Neural progenitor cell (in vitro differentiated cells): Measurements from ENCODE around the gene RNF144A. TPM values are rescaled to one million over a fixed set of nuclear protein-coding genes. Genes with fewer than 3 reads are reported as not detected.

Source experiments
- DNase-seq: peaks from one replicate; pipeline ENCODE4 v3.0.0-alpha.2; 2016; ENCODE audit warnings: low spot score
- H2AFZ ChIP-seq: fragments of 200-600 bp; sonication (generic); replicated peaks from 2 replicates; pipeline ENCODE4 v1.6.1; 2016; ENCODE audit warnings: antibody characterized with exemption
- H3F3A ChIP-seq: fragments of 200-600 bp; sonication (generic); 2 replicates; pipeline ENCODE4 v1.6.1; 2016; ENCODE audit warnings: antibody characterized with exemption, low read depth
- H3K27ac ChIP-seq: fragments of 200-600 bp; sonication (generic); 2 replicates; pipeline ENCODE4 v1.5.1; 2016; ENCODE audit warnings: mild to moderate bottlenecking
- H3K27me3 ChIP-seq: fragments of 200-600 bp; sonication (generic); 2 replicates; pipeline ENCODE4 v1.6.1; 2016; ENCODE audit warnings: mild to moderate bottlenecking, moderate library complexity
- H3K36me3 ChIP-seq: fragments of 200-600 bp; sonication (generic); 2 replicates; pipeline ENCODE4 v1.5.1; 2016
- H3K4me1 ChIP-seq: fragments of 200-600 bp; sonication (generic); 2 replicates; pipeline ENCODE4 v1.6.1; 2016; ENCODE audit warnings: mixed run types
- H3K4me2 ChIP-seq: fragments of 200-600 bp; sonication (generic); 2 replicates; pipeline ENCODE4 v1.6.1; 2016
- H3K4me3 ChIP-seq: fragments of 200-600 bp; sonication (generic); 2 replicates; pipeline ENCODE4 v1.5.1; 2016
- H3K79me2 ChIP-seq: fragments of 200-600 bp; sonication (generic); 2 replicates; pipeline ENCODE4 v1.6.1; 2016; ENCODE audit warnings: low read depth
- H3K9ac ChIP-seq: fragments of 200-600 bp; sonication (generic); 2 replicates; pipeline ENCODE4 v1.6.1; 2016
- H3K9me3 ChIP-seq: fragments of 200-600 bp; sonication (generic); 2 replicates; pipeline ENCODE4 v1.5.1; 2016; ENCODE audit warnings: low read depth
- H4K20me1 ChIP-seq: fragments of 200-600 bp; sonication (generic); 2 replicates; pipeline ENCODE4 v1.6.1; 2016; ENCODE audit warnings: low read depth
- H3K27ac Mint-ChIP-seq: 3 replicates; pipeline ENCODE4 v1.8.0; 2021; ENCODE audit warnings: mixed read lengths
- H3K27me3 Mint-ChIP-seq: 2 replicates; pipeline ENCODE4 v1.8.0; 2022; ENCODE audit warnings: low read depth, mild to moderate bottlenecking, inconsistent platforms, moderate library complexity, mixed read lengths; ENCODE audit not compliant: insufficient read depth
- H3K36me3 Mint-ChIP-seq: 3 replicates; pipeline ENCODE4 v1.8.0; 2021; ENCODE audit warnings: mixed read lengths
- H3K4me1 Mint-ChIP-seq: 3 replicates; pipeline ENCODE4 v1.8.0; 2021; ENCODE audit warnings: mixed read lengths
- H3K4me3 Mint-ChIP-seq: 3 replicates; pipeline ENCODE4 v1.8.0; 2021; ENCODE audit warnings: mild to moderate bottlenecking, moderate library complexity, mixed read lengths
- H3K9me3 Mint-ChIP-seq: 3 replicates; pipeline ENCODE4 v1.8.0; 2020; ENCODE audit warnings: mixed read lengths
- CTCF ChIP-seq: fragments of 200-600 bp; sonication (generic); IDR thresholded peaks from 2 replicates; pipeline ENCODE4 v1.5.1; 2017; ENCODE audit warnings: antibody characterized with exemption, mild to moderate bottlenecking
- EZH2 ChIP-seq: fragments of 200-600 bp; sonication (generic); IDR thresholded peaks from 2 replicates; pipeline ENCODE4 v1.6.1; 2017; ENCODE audit warnings: antibody characterized with exemption, mild to moderate bottlenecking, moderate library complexity
- EZH2phosphoT487 ChIP-seq: fragments of 200-600 bp; sonication (generic); IDR thresholded peaks from 2 replicates; pipeline ENCODE4 v1.6.1; 2017; ENCODE audit warnings: antibody characterized with exemption
- total RNA-seq: library from RNA; depleted of rRNA; stranded (reverse); fragments of >200 nt; gene quantifications from 2 replicates; pipeline ENCODE4 v1.2.3, GENCODE V29; 2015; ENCODE audit warnings: low replicate concordance

Gene RNF144A
- total RNA-seq, 1 donor from 2014 or later: 32.0 TPM

- Histone ChIP-seq H3K27ac (no peak overlapping the region), H3K36me3 (no peaks in the 10 kb centered on the region), H2AFZ (no peak overlapping the region), H3K9ac (no peak overlapping the region), H3K9me3 (no peaks in the 10 kb centered on the region), H3F3A (no peaks in the 10 kb centered on the region), H4K20me1 (no peaks in the 10 kb centered on the region), H3K27me3 (no peaks in the 10 kb centered on the region), H3K4me2 (no peak overlapping the region), H3K79me2 (no peaks in the 10 kb centered on the region), H3K4me1 (peaks cover 3% of the 10 kb centered on the region), H3K4me3 (no peak overlapping the region)
- TF ChIP-seq CTCF (no peak), EZH2 (no peak), EZH2phosphoT487 (no peak)
- H3K4me3 Mint-ChIP-seq: no peak overlapping the region
- DNase-seq: no peak
- no peak overlapping the region for H3K27ac Mint-ChIP-seq
- H3K36me3 Mint-ChIP-seq: peaks cover 50% of the 10 kb centered on the region
- H3K27me3 Mint-ChIP-seq: no peaks in the 10 kb centered on the region
- H3K9me3 Mint-ChIP-seq: no peaks in the 10 kb centered on the region
- H3K4me1 Mint-ChIP-seq: peaks cover 18% of the 10 kb centered on the region
Observed at GRCh38 chr2:7031547-7032245, 114.5 kb downstream of the RNF144A start.

- H2AFZ ChIP-seq: no peak overlapping the region
- no peaks in the 10 kb centered on the region for H3K9me3 Mint-ChIP-seq
Observed at GRCh38 chr2:7032371-7032770, 115.2 kb downstream of the RNF144A start.

GRCh38 chr2:7033136-7033960 is 116.1 kb downstream of the RNF144A start:
- H3K27ac Mint-ChIP-seq: no peak overlapping the region
- no peaks in the 10 kb centered on the region for H3K27me3 Mint-ChIP-seq
- Histone ChIP-seq H3K79me2 (no peaks in the 10 kb centered on the region), H3K27ac (no peak overlapping the region), H3K4me1 (no peaks in the 10 kb centered on the region), H3K4me2 (no peak overlapping the region), H3K9me3 (no peaks in the 10 kb centered on the region), H3K4me3 (no peak overlapping the region), H3K27me3 (no peaks in the 10 kb centered on the region), H3K9ac (no peak overlapping the region), H3F3A (no peaks in the 10 kb centered on the region), H2AFZ (no peak overlapping the region), H3K36me3 (no peaks in the 10 kb centered on the region), H4K20me1 (no peaks in the 10 kb centered on the region)
- no peaks in the 10 kb centered on the region for H3K9me3 Mint-ChIP-seq
- H3K36me3 Mint-ChIP-seq: peaks cover 48% of the 10 kb centered on the region
- no peak for DNase-seq
- peaks cover 7% of the 10 kb centered on the region for H3K4me1 Mint-ChIP-seq
- no peak for TF ChIP-seq EZH2phosphoT487
- no peak for TF ChIP-seq EZH2
- TF ChIP-seq CTCF: no peak
- H3K4me3 Mint-ChIP-seq: no peak overlapping the region

More at GRCh38 chr2:7032371-7032770, 115.2 kb downstream of the RNF144A start:
- peaks cover under 1% of the 10 kb centered on the region for H3K4me1 ChIP-seq
- H3K4me3 ChIP-seq: no peak overlapping the region
- H3F3A ChIP-seq: no peaks in the 10 kb centered on the region
- no peaks in the 10 kb centered on the region for H3K9me3 ChIP-seq
- H3K9ac ChIP-seq: no peak overlapping the region
- Mint-ChIP-seq H3K4me1 (peaks cover 12% of the 10 kb centered on the region), H3K27me3 (no peaks in the 10 kb centered on the region), H3K36me3 (peaks cover 46% of the 10 kb centered on the region), H3K27ac (no peak overlapping the region), H3K4me3 (no peak overlapping the region)
- H3K4me2 ChIP-seq: no peak overlapping the region
- H3K79me2 ChIP-seq: no peaks in the 10 kb centered on the region
- H4K20me1 ChIP-seq: no peaks in the 10 kb centered on the region
- no peaks in the 10 kb centered on the region for H3K27me3 ChIP-seq
- H3K27ac ChIP-seq: no peak overlapping the region
- no peak for TF ChIP-seq EZH2phosphoT487
- no peak for DNase-seq
- no peaks in the 10 kb centered on the region for H3K36me3 ChIP-seq

- no peaks in the 10 kb centered on the region for H3K27me3 Mint-ChIP-seq
- TF ChIP-seq EZH2 (no peak), CTCF (peak; percentile 28), EZH2phosphoT487 (no peak)
- Histone ChIP-seq H4K20me1 (no peaks in the 10 kb centered on the region), H3K27me3 (no peaks in the 10 kb centered on the region), H2AFZ (no peak overlapping the region), H3K4me3 (no peak overlapping the region), H3K9me3 (no peaks in the 10 kb centered on the region), H3K4me2 (no peak overlapping the region), H3F3A (no peaks in the 10 kb centered on the region), H3K36me3 (no peaks in the 10 kb centered on the region), H3K4me1 (no peaks in the 10 kb centered on the region), H3K9ac (no peak overlapping the region), H3K27ac (no peak overlapping the region), H3K79me2 (no peaks in the 10 kb centered on the region)
- peaks cover 4% of the 10 kb centered on the region for H3K4me1 Mint-ChIP-seq
- H3K4me3 Mint-ChIP-seq: no peak overlapping the region
- H3K36me3 Mint-ChIP-seq: peaks cover 50% of the 10 kb centered on the region
- DNase-seq: peak; percentile 39
- H3K9me3 Mint-ChIP-seq: no peaks in the 10 kb centered on the region
- H3K27ac Mint-ChIP-seq: no peak overlapping the region
Observed at GRCh38 chr2:7034303-7034702, 117.1 kb downstream of the RNF144A start.
